Measurements from ENCODE around the gene SLC5A7.

SLC5A7 gene

DNA sequence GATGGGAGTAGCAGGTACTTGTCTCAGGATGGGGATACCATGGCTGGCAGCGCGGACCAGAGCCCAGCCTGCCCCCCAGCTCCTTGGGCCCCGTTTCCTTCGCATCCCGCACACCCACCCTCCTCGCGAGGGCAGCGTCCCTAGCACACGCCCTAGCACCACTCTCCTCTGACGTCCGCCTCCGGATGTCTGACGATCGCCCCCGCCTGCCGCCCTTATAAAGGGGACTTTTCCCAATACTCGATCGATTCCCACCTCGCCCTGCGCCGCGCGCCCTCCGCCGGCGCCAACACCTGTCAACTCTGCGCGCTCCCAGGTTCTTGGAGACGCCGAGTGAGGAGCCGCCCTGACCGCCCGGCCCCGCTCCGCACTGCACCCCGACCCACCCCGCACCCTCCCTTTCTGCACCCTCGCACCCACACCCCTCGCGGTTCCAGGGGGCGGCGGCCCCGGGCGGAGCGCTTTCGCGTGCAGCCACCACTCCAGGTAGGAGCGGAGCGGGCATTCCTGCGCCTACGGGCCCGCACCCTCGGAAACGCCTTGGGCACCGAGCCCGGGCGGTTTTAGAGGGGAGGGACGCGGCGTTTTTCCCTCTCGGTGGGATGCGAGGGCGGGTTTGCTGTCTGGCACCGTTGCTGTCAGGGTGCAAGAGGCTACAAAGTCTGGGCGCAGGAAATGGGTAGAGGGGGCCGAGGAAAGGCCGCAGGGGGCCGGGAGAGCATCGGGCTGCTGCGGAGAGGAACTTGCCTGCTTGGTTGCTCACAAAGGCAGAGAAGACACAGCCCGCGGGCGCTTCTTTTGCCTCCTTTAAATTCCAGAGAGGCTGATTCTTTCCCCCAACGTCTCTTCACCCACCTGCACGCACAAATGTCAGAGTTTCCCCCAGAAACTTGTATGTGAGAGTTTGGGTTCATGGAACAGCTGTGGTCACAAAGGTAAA, at the start of gene SLC5A7:
TSS of gene SLC5A7 (plus strand) at position 247 of the 940 bp plus-strand sequence. CDS start 1,632 bp downstream, outside the sequence.
- no peak for DNase-seq (ENCODE audit: low read depth)

DNA sequence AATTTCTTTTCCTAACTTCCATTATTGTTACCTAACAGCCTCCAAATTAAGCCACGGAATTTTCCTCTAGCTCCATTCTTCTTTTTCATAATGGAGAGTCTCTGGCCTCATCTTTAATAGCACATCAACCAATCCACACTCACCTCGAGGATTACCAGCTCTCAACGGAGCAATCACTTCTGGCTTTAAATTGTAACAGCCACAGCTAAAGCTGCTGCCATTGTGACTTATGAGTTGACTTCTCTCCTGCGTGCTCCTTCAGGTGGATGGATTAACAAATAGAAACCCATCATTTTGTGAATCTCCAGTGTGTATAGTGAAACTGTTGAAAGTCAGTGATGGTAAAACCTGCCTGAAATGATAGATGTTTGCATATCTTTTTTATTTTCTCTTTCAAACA, 24.9 kb upstream of the SLC5A7 start:
- no peak for DNase-seq (ENCODE audit: low read depth)

DNA sequence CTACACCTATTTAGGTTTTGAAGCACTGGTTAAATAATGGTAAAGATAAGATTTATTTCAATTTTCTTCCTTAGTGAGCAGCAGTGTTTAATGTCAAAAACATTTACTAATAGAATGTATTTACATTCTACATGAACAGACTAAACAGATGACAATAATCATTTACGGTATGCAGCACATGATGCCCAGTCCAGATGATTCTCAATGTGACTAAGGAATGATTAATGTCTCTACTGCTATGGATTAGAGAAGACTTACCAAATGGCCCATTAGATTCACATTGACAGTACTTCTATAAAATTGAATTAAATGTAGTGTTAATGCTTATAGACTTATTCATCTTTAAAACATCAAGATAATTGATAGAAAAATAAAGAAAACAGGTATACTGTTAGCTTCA, 22.1 kb upstream of the SLC5A7 start:
- no peak for DNase-seq (ENCODE audit: low read depth)

DNA sequence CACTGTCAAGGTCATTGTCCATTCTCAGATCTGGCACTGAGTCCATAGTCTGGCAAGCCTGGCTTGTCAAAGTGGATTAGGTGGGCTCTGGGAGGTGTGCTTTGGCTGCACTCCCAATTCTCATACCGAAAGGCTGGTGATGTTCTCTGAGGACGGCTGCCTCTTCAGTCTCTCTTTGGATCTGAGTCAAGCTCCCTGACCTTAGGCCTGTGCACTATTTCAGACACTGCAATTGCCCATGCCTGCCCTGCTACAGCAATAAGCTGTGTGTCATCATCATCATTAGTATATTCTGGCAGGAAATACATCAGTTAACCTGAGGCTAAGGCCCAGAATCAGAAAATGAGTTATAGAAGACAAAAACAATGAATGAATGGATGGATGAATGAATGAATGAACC, 1.6 kb upstream of the SLC5A7 start:
- DNase-seq (ENCODE audit: low read depth): no peak

DNA sequence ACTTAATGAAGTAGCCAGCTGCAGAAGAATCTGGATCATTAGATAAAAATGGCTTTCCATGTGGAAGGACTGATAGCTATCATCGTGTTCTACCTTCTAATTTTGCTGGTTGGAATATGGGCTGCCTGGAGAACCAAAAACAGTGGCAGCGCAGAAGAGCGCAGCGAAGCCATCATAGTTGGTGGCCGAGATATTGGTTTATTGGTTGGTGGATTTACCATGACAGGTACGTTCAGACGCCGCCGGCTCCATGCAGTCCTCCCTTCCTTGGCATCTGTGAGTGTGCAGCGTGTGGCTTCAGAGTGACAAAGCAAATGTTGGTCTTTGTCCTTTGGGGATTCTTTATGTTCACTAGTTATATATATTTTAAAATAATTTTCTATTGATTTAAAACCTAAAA, 1.8 kb downstream of the SLC5A7 start:
- DNase-seq (ENCODE audit: low read depth): no peak

DNA sequence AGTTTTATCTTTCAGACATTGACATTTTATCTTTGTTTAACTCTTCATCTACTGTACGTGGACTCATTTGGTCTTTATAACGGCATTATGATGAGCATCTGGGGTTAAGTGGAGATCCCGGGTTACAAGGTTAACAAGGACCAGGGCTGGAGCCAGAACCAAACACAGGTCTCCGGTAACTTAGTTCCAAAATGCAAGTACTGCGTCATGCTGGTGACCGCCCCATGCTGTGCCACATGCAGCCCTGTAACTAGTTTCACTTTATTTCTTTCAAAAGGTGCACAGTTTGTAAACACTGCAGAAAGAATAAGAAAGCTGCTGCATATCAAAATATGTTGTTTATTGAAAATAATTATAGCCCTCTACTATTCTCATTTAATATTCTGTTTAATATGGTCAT, 3.1 kb downstream of the SLC5A7 start:
- no peak for DNase-seq (ENCODE audit: low read depth)

DNA sequence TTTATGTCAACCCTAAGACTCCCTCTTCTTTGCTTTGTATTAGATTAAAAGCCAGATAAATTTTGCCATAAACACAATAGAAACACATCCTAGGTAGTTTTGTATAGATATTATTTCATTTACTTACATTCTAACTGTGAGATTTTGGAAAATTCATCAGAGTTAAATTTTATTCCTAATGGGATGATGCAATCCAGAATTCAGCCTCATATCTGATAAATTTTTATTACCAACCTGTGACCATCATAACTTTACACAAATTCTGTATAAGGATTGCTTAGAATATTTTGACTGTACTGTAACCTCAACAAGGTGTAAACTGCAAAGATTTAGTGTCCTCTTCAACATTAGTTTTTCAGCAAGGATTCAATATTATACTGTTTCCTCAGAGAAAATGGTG, 4.4 kb downstream of the SLC5A7 start:
- DNase-seq (ENCODE audit: low read depth): no peak

DNA sequence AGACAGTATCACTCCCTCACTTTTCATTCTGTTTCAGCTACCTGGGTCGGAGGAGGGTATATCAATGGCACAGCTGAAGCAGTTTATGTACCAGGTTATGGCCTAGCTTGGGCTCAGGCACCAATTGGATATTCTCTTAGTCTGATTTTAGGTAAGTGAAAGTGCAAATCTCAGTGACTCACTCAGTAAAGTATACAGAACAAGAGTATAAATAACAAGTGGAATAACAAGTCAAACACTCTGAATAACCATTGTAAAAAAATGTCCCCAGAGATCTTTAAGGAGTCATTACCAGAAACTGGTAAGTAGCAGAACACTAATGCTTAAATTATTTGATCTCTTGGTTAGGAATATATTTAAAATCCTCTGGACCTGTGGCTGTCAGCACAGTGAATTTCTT, 5.7 kb downstream of the SLC5A7 start:
- no peak for DNase-seq (ENCODE audit: low read depth)

DNA sequence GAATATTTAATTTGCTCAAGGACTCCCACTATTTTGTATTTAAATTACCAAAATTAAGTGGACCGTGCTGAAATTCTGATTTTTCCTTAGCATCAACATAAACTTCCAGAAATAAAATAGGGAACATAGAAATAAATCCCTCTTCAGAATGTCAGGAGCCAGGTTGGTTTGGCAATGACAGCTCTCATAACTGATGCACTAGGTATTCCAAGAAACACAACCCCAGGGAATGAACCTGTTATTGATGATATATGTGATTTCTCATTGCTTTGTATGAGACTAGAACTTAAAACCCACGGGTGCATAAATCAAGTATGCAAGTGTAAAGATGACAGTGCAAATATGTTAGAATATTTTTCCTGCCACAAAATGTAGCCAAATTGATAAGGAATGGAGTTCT, 12.8 kb downstream of the SLC5A7 start:
- no peak for DNase-seq (ENCODE audit: low read depth)

DNA sequence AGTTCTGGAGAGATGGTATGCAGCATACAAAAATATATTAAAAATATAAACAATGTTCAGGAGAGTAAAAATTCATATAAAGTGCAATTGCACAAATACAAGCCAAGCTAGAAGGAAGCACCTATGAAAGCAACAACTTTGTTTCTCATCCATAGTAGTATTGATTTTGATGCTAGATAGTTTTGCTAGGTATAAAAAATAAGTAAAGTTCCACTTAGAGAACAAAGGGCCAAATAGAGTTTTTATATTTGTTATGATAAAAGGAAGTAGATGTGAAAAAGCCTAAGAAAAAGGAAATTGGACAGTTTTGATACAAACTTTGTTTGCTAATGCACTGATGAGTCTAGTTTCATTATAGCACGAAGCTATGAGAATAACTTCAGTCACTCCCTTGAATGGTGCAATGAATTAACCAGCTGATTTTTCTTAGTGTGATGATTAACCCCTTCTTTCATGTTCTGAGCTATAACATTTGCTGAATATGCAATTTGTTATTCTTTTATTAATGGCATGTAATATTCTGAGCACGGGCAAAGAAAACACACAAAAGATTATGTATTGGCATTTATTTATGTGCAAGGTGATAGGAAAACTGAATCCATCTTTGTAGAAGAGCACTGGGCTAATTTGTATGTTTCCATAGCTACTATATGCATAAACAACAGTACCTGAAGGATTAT, 24.7 kb downstream of the SLC5A7 start:
- no peak for DNase-seq (ENCODE audit: low read depth)

DNA sequence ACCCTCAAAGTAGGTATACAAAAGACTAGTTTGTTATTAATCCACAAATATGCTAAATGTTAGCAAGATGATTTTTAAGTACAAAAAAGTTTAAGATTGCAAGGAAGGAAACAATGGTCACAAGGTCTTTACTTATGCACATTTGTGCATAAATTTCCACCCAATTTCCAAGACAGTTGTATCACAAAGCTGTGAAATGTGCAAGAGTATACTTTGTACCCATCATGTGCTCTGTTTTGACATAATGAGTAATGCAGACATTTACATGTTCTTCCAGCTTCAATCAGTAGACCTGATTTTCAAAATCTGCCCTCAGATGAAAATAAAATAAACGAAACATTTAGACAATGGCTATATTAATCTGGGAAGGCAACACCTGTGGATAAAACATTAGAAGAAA, 27.0 kb downstream of the SLC5A7 start:
- no peak for DNase-seq (ENCODE audit: low read depth)

DNA sequence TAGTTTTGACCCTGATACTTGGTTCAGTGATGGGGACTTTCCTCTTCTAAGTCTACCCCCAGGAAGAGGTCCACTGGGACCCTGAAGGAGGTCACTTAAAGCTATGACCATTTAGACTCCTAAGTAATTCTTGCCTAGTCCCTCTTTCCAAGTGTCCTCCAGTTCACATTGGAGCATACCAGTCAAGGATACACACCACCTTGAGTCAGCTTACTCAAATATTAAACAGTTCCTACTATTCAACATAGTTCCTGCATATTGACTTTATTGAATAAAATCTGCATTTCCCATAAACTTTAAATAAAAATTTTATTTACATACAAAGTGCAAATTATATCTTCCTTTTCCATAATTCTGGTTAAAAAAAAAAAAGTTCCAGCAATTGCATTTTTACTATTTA, 36.3 kb downstream of the SLC5A7 start:
- DNase-seq (ENCODE audit: low read depth): no peak

DNA sequence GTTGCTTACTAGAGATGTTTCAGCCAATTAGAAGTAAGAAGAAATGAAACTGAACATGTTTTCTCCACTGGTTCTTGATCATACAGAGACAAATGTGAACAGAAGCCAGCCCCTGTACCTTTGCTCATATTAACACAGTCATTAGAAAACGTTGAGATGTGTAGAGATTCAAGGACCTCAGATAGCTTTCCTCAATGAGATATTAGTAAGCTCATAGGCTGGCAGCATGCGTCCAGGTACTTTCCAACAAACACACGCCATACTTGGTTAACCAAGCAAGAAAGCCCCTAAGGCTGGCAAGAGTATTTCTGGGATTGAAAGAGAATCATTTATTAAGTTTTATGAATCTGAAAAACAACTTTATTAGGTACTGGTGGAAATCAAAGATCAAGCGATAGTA, 37.5 kb downstream of the SLC5A7 start:
- DNase-seq (ENCODE audit: low read depth): no peak

DNA sequence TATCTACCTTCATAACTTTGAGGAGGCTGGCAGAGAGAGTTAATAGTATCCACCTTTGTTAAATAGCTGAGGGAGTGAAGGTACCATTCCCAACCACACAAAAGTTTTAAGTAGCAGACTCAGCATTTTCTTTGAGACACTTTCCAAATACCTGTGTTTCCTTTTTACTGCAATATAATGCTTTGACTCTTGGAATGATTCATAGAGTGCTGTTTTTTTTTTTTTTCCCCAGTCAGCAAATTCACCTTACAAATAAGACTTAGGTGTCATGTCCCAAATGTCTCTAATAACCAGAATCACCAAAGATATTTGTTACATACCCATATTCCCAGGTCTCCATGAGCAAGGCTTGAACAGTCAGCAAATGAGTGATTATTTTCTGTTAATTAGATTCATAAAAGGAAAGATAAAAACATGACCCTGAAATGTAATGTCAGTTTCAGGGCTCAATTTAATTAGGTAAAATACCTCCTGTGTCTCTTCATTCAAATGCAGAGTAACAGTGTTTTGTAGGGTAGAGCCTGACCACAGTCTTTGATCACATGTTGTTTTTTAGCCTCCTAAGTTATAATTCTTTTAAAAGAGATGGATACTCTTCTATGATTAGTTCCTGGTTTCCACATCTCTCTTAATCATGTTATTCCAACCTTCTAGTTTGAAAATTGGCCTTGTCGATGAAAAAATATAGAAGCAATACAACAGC, 39.9 kb downstream of the SLC5A7 start:
- no peak for DNase-seq (ENCODE audit: low read depth)

DNA sequence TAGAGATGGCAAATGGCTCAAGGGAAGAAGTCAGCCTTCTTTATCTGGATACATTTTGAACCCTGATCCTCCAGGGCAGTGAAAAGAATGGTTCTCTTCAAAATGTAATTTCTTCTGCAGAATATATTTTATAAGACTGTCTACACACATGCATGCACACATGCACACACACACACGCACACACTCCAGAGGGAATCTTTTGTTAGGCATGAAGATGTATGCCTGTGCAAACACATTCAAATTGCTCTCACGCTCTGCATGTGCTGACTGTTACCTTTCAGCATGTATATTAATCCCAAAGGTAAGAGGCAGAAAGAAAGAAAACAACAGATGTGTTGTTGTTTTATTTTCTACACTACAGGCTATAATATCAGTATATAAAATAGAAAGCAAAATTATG, 43.2 kb downstream of the SLC5A7 start:
- no peak for DNase-seq (ENCODE audit: low read depth)

DNA sequence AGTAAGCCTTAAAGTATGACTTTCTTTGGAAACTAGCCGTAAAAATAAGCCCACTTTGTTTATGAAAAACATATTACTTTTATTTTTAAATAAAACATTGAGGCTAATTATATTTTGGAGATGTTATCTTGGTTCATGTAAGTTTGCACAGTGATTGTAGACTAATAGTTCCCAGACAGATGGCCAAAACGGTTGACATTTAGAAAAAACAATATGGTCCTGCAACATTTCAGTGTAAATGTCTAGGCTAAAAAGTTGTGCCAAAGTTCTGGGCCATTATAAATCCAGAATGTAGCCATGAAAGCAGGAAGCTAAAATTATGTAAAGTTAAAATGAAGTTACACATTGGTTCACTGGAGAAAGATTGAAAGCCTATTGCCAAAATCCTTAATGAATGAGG, 43.6 kb downstream of the SLC5A7 start:
- DNase-seq (ENCODE audit: low read depth): no peak

DNA sequence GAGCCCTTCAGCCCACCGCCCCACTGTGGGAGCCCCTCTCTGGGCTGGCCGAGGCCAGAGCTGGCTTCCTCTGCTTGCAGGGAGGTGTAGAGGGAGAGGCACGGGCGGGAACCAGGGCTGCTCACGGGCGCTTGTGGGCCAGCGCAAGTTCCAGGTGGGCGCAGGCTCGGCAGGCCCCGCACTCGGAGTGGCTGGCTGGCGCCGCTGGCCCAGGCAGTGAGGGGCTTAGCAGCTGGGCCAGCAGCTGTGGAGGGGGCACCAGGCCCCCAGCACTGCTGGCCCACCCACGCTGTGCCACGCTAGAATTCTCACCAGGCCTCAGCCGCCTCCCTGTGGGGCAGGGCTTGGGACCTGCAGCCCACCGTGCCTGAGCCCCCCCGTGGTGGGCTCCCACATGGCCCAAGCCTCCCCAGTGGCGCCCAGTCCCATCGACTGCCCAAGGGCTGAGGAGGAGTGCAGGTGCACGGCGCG, 45.2 kb downstream of the SLC5A7 start:
- DNase-seq (ENCODE audit: low read depth): no peak

DNA sequence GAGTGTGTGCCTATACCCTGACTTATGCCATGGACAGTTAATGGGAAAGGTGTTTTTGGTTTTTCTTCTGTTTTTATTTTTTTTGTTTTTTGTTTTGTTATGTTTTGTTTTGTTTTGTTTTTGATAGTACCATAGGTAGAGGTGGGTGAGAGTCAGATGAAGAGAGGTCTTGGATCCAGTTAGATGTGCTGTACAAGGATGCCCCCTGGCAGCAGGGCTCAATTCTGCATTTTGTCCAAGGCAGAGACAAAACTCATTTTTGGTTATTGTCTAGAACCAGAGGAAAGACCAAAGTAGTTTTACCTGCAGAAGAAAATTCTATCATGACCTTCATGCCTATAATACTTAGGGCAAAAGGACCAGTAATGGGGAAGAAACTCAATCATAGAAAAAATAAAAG, 48.5 kb downstream of the SLC5A7 start:
- DNase-seq (ENCODE audit: low read depth): no peak

DNA sequence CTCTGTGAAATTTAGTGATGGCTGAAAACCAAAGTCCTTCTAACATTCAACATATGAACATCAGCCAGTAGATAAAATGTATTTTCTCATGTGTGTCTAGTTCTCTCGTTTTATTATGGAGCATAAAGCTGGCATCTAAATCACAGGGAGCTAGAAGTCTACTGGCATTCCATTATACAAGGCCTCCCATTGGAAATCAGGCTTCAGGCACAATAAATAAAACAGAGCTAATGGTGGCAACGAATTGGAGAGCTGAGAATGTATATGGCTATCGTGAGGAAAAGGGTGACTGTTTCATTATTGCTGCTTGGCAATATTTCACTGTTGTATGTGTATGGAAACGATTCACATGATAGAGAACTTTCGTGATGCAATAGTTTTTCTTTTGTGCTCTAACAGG, 62.4 kb downstream of the SLC5A7 start:
- no peak for DNase-seq (ENCODE audit: low read depth)

DNA sequence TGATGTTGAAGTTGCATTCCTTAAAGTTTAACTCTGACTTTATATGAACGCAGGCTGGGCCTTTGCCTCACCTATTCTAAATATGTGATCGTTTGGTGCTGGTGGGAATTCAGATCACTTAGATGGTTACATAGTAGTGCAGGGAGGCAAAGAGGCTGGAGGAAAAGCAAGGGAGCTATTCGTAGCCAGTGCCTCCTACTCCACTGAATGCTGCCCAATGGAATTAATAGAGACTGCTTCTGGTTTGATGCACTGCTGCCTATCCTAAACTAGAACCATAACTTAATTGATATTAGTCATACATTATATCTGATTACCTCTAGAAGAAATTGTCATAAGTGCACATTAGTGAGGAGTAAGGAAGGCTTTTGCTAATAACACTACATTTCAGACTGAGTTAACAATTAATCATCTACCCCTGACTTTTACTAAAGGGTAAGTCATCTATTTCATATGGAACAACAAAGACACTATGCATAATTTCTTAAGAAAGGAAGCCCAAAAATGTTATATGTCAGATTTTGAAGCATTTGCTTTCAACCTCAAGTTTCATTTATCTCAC, 72.3 kb downstream of the SLC5A7 start:
- no peak for DNase-seq (ENCODE audit: low read depth)

DNA sequence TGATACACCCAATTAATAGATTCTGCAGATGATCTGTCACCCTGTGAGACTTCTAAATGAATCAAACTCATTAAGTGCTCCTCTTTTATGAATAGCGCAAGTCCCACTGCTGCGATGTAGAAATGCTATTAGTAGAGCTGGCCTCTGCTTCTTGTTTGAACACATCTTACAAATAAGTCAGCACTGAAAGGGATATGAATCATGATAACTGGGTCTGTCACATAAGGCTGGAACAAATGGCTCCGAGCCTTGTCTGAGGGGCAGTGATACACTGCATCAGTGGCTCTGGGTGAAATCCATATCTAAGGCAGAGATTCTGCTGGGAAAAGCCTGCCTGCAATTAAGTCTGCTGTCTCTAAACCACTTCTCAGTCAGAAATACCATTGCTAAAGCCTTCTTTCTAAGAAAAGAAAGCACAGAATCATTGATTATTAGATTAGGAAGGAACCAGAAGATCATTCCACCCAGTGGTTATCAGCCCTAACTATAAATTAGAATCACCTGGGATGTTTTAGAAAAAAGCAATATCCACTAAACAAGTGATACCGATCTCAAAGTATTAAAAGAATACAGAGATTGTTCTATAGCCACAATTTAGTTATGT, 75.2 kb downstream of the SLC5A7 start:
- DNase-seq (ENCODE audit: low read depth): no peak

All from fibroblast of the conjunctiva (primary cell).